GM12878 (cell line): Measurements from ENCODE around the gene NEK2. TPM values are rescaled to one million over a fixed set of nuclear protein-coding genes. Genes with fewer than 3 reads are reported as not detected.

ENCODE experiments used
- ATF7 ChIP-seq: fragments of 450-650 bp; IDR thresholded peaks from 2 replicates; pipeline ENCODE4 v1.6.1; 2016; ENCODE audit warnings: low read depth, mild to moderate bottlenecking
- CBX5 ChIP-seq: sonication (generic); IDR thresholded peaks from 2 replicates; pipeline ENCODE4 v1.6.1; 2016; ENCODE audit warnings: low read depth, moderate library complexity, mild to moderate bottlenecking, inconsistent platforms
- CEBPB ChIP-seq, 2 experiments: fragments of 150-350 bp in 1 of 2; IDR thresholded peaks; 2 replicates each; pipeline ENCODE4 v1.6.1; 2012 to 2014; ENCODE audit warnings: low read depth in 2 of 2, low read length in 2 of 2, borderline replicate concordance in 1 of 2, inconsistent platforms in 1 of 2
- CHD1 ChIP-seq: IDR thresholded peaks from 2 replicates; pipeline ENCODE4 v1.6.1; 2012; ENCODE audit warnings: low read depth, low read length, improper control_type of control experiment
- FOXM1 ChIP-seq: IDR thresholded peaks from 2 replicates; pipeline ENCODE4 v1.6.1; 2012; ENCODE audit warnings: low read depth, mild to moderate bottlenecking, inconsistent platforms, low read length, moderate library complexity
- HDAC6 ChIP-seq: fragments of 200-600 bp; sonication (generic); IDR thresholded peaks from one replicate; pipeline ENCODE4 v1.8.0; 2017; ENCODE audit warnings: antibody characterized with exemption; ENCODE audit not compliant: unreplicated experiment
- IRF4 ChIP-seq: IDR thresholded peaks from 2 replicates; pipeline ENCODE4 v1.6.1; 2011; ENCODE audit warnings: low read depth, low read length
- JUNB ChIP-seq: IDR thresholded peaks from 2 replicates; pipeline ENCODE4 v1.6.1; 2016; ENCODE audit warnings: antibody characterized with exemption, mild to moderate bottlenecking
- JUND ChIP-seq: IDR thresholded peaks from 2 replicates; pipeline ENCODE4 v1.6.1; 2012; ENCODE audit warnings: low read depth, mild to moderate bottlenecking, low read length, improper control_type of control experiment, moderate library complexity
- MEF2A ChIP-seq: IDR thresholded peaks from 2 replicates; pipeline ENCODE4 v1.6.1; 2011; ENCODE audit warnings: low read depth, mild to moderate bottlenecking, low read length, moderate library complexity; ENCODE audit not compliant: insufficient read depth
- NR2C2 ChIP-seq: IDR thresholded peaks from 2 replicates; pipeline ENCODE4 v1.6.1; 2011; ENCODE audit warnings: borderline replicate concordance, low read depth; ENCODE audit not compliant: control insufficient read depth, insufficient read length
- POLR2AphosphoS5 ChIP-seq: IDR thresholded peaks from 2 replicates; pipeline ENCODE4 v1.6.1; 2011; ENCODE audit warnings: mild to moderate bottlenecking, low read length, inconsistent platforms
- POU2F2 ChIP-seq: IDR thresholded peaks from 3 replicates; pipeline ENCODE4 v1.6.1; 2011; ENCODE audit warnings: low read depth, mild to moderate bottlenecking, low read length, borderline replicate concordance
- RAD51 ChIP-seq: fragments of 450-650 bp; IDR thresholded peaks from 2 replicates; pipeline ENCODE4 v1.6.1; 2016; ENCODE audit warnings: moderate library complexity, mild to moderate bottlenecking, inconsistent platforms
- RUNX3 ChIP-seq: IDR thresholded peaks from 2 replicates; pipeline ENCODE4 v1.6.1; 2012; ENCODE audit warnings: low read length, inconsistent platforms
- SMARCA5 ChIP-seq: fragments of 450-650 bp; IDR thresholded peaks from 2 replicates; pipeline ENCODE4 v1.6.1; 2017; ENCODE audit warnings: mild to moderate bottlenecking
- SRF ChIP-seq, 2 experiments: IDR thresholded peaks; 2 replicates each; pipeline ENCODE4 v1.6.1; 2011; ENCODE audit warnings: low read depth in 2 of 2, low read length in 2 of 2, mild to moderate bottlenecking in 1 of 2, moderate library complexity in 1 of 2
- TARDBP ChIP-seq: IDR thresholded peaks from 2 replicates; pipeline ENCODE4 v1.6.1; 2016; ENCODE audit warnings: borderline replicate concordance
- TCF12 ChIP-seq: IDR thresholded peaks from 2 replicates; pipeline ENCODE4 v1.6.1; 2011; ENCODE audit warnings: low read depth, mild to moderate bottlenecking, low read length
- YBX1 ChIP-seq: fragments of 450-650 bp; IDR thresholded peaks from 2 replicates; pipeline ENCODE4 v1.6.1; 2016; ENCODE audit warnings: antibody characterized with exemption
- ZNF384 ChIP-seq: IDR thresholded peaks from 2 replicates; pipeline ENCODE4 v1.6.1; 2012; ENCODE audit warnings: low read depth, mild to moderate bottlenecking, low read length, improper control_type of control experiment, borderline replicate concordance
- ZZZ3 ChIP-seq: IDR thresholded peaks from 2 replicates; pipeline ENCODE4 v1.6.1; 2011; ENCODE audit warnings: low read depth; ENCODE audit not compliant: control insufficient read depth, insufficient read length
- polyA plus RNA-seq, 11 experiments: library from polyadenylated mRNA; depleted of rRNA in 4 of 11; unstranded in 6 of 11; stranded (reverse) in 5 of 11; fragments of >200 nt; fragmentation: Nextera tagmentation in 4 of 11; fragmentation: Illumina TruSeq in 1 of 11; extraction: Ambion mirVana in 4 of 11; extraction: Trizol in 1 of 11; gene quantifications; 1 replicate in 1 of 11; 2 replicates in 10 of 11; pipeline versions ENCODE4 v1.2.1 to v1.2.3, GENCODE V29; 2011 to 2016; ENCODE audit warnings: inconsistent platforms in 2 of 11, missing spikeins in 2 of 11, low read depth in 1 of 11
- total RNA-seq, 4 experiments: library from RNA; depleted of rRNA in 3 of 4; stranded (reverse); fragments of >200 nt in 3 of 4; fragmentation: Illumina TruSeq in 1 of 4; extraction: Trizol in 1 of 4; gene quantifications; 2 replicates each; pipeline versions ENCODE4 v1.2.1 to v1.2.3, GENCODE V29; 2013 to 2021
- TF ChIP-seq, protein P1 (sequence below): fragments of 150-350 bp; IDR thresholded peaks from 2 replicates; pipeline ENCODE4 v1.6.1; 2016; ENCODE audit warnings: low read depth, low read length
- TF ChIP-seq, protein P2 (sequence below): IDR thresholded peaks from 2 replicates; pipeline ENCODE4 v1.6.1; 2011; ENCODE audit warnings: low read depth, mild to moderate bottlenecking, low read length, moderate library complexity, borderline replicate concordance; ENCODE audit errors: extremely low read depth
- TF ChIP-seq, protein P3 (sequence below): fragments of 450-650 bp; conservative IDR thresholded peaks from 2 replicates; pipeline ENCODE4 v1.6.1; 2017; ENCODE audit warnings: mild to moderate bottlenecking, moderate library complexity
- TF ChIP-seq, protein P4 (sequence below): IDR thresholded peaks from 2 replicates; pipeline ENCODE4 v1.6.1; 2011; ENCODE audit warnings: borderline replicate concordance, low read depth, mild to moderate bottlenecking, moderate library complexity, mixed read lengths, low read length; ENCODE audit not compliant: insufficient read depth; ENCODE audit errors: extremely low read length

NEK2 gene
- total and polyA plus RNA-seq, 10 of the 15 experiments (the other 5 are each of a cell fraction or from before 2014, with no cell fraction given): 16.7 to 49.7 (median 36.9) TPM

DNA sequence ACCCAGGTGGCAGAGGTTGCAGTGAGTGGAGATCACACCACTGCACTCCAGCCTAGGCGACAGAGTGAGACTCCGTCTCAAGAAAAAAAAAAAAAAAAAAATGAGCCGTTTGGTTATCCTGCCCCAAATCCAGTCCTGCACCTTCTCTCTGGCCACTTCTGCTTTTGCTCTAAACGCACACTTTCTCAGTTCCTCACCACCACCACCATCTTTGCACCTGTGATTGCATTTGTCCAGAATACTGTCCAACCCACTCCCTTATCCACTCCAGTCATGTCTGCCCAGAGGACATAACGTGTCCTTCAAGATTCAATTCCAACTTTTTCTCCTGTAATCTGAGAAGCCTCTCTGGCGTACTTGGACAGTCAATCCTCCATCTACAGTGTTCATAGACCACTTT is 2.2 kb upstream of the NEK2 start (continued):
- TF ChIP-seq, protein P1, sequence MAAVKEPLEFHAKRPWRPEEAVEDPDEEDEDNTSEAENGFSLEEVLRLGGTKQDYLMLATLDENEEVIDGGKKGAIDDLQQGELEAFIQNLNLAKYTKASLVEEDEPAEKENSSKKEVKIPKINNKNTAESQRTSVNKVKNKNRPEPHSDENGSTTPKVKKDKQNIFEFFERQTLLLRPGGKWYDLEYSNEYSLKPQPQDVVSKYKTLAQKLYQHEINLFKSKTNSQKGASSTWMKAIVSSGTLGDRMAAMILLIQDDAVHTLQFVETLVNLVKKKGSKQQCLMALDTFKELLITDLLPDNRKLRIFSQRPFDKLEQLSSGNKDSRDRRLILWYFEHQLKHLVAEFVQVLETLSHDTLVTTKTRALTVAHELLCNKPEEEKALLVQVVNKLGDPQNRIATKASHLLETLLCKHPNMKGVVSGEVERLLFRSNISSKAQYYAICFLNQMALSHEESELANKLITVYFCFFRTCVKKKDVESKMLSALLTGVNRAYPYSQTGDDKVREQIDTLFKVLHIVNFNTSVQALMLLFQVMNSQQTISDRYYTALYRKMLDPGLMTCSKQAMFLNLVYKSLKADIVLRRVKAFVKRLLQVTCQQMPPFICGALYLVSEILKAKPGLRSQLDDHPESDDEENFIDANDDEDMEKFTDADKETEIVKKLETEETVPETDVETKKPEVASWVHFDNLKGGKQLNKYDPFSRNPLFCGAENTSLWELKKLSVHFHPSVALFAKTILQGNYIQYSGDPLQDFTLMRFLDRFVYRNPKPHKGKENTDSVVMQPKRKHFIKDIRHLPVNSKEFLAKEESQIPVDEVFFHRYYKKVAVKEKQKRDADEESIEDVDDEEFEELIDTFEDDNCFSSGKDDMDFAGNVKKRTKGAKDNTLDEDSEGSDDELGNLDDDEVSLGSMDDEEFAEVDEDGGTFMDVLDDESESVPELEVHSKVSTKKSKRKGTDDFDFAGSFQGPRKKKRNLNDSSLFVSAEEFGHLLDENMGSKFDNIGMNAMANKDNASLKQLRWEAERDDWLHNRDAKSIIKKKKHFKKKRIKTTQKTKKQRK: no peak
- TF ChIP-seq JUND (no peak), HDAC6 (no peak), ZZZ3 (no peak), MEF2A (no peak), POU2F2 (no peak), IRF4 (peak; percentile 77), CHD1 (no peak), ATF7 (0 out of 2 replicates have a peak, but pooled peaks have one; percentile 20), YBX1 (no peak), NR2C2 (no peak), CBX5 (no peak), SRF (IDR thresholded peaks at IDR 0.05; ENCODE audit: low read depth in 2 of 2, low read length in 2 of 2) (peak in 1 of 2 experiments; percentile 71; a peak in 1 of 4 replicates), POLR2AphosphoS5 (no peak), FOXM1 (no peak), ZNF384 (peak; percentile 68), TARDBP (no peak), CEBPB (IDR thresholded peaks at IDR 0.05; ENCODE audit: borderline replicate concordance in 1 of 2, low read depth in 2 of 2, low read length in 2 of 2) (no peak), JUNB (no peak), RUNX3 (peak; percentile 56; the same call in 1 of the 2 replicates), TCF12 (peak; percentile 94), SMARCA5 (no peak), RAD51 (no peak)
- TF ChIP-seq, protein P2, sequence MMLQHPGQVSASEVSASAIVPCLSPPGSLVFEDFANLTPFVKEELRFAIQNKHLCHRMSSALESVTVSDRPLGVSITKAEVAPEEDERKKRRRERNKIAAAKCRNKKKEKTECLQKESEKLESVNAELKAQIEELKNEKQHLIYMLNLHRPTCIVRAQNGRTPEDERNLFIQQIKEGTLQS: no peak
- TF ChIP-seq, protein P3, sequence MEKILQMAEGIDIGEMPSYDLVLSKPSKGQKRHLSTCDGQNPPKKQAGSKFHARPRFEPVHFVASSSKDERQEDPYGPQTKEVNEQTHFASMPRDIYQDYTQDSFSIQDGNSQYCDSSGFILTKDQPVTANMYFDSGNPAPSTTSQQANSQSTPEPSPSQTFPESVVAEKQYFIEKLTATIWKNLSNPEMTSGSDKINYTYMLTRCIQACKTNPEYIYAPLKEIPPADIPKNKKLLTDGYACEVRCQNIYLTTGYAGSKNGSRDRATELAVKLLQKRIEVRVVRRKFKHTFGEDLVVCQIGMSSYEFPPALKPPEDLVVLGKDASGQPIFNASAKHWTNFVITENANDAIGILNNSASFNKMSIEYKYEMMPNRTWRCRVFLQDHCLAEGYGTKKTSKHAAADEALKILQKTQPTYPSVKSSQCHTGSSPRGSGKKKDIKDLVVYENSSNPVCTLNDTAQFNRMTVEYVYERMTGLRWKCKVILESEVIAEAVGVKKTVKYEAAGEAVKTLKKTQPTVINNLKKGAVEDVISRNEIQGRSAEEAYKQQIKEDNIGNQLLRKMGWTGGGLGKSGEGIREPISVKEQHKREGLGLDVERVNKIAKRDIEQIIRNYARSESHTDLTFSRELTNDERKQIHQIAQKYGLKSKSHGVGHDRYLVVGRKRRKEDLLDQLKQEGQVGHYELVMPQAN: no peak
- TF ChIP-seq, protein P4, sequence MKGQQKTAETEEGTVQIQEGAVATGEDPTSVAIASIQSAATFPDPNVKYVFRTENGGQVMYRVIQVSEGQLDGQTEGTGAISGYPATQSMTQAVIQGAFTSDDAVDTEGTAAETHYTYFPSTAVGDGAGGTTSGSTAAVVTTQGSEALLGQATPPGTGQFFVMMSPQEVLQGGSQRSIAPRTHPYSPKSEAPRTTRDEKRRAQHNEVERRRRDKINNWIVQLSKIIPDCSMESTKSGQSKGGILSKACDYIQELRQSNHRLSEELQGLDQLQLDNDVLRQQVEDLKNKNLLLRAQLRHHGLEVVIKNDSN: no peak
